HepG2 (cell line): ENCODE data around the gene KIR3DL3. TPM values are rescaled to one million over a fixed set of nuclear protein-coding genes. Genes with fewer than 3 reads are reported as not detected.
"Not testable (repeated sequence)": the region's sequence is repeated elsewhere in the genome, so short reads cannot be mapped to it uniquely, and the experiment has no call there.

Source experiments
- ATAC-seq: fragments of 200-7000 bp; cut with Tn5 transposase; 3 replicates; pipeline ENCODE4 v1.9.1; 2020; ENCODE audit warnings: mild to moderate bottlenecking, moderate library complexity
- BruUV-seq: library from RNA; stranded (reverse); fragments of 400-500 nt; replicated peaks from 2 replicates; lab custom pipeline; 2021; lab: Mats Ljungman, UMichigan
- CTCF ChIA-PET: fragments of 300-600 bp; formaldehyde crosslinking; extraction: SDS; loops from one replicate; lab custom pipeline; 2021; ENCODE audit warnings: low total read pairs, inconsistent platforms, low intra/inter-chr PET ratio; lab: Yijun Ruan, JAX
- POLR2A ChIA-PET: fragments of 350-600 bp; sonication (Branson Sonifier 250); formaldehyde crosslinking; loops from one replicate; lab custom pipeline; 2020; ENCODE audit warnings: antibody characterized with exemption, inconsistent platforms; lab: Yijun Ruan, JAX
- DNase-seq: peaks from one replicate; pipeline ENCODE4 v3.0.0-alpha.2; 2015; ENCODE audit warnings: low spot score
- FAIRE-seq: peaks from 3 replicates; lab custom pipeline; 2011; peaks lifted over from hg19 to GRCh38; lab: Jason Lieb, UNC
- H2AFZ ChIP-seq: one replicate; pipeline ENCODE4 v1.6.1; 2011; ENCODE audit warnings: low read length, inconsistent platforms
- H3K27ac ChIP-seq: fragments of 300-600 bp; 3 replicates; pipeline ENCODE4 v1.8.0; 2011; ENCODE audit warnings: mixed run types, mild to moderate bottlenecking, mixed read lengths, low read length, inconsistent platforms; ENCODE audit not compliant: insufficient read depth; ENCODE audit errors: extremely low read length
- H3K27me3 ChIP-seq, 2 experiments: fragments of 200-600 bp in 1 of 2; 2 replicates in 1 of 2; 3 replicates in 1 of 2; pipeline versions ENCODE4 v1.6.0 to v1.8.0; 2011; ENCODE audit warnings: low read length in 2 of 2, mild to moderate bottlenecking in 2 of 2, moderate library complexity in 2 of 2, inconsistent platforms in 1 of 2; ENCODE audit not compliant: insufficient read depth in 2 of 2, control insufficient read depth in 1 of 2
- H3K36me3 ChIP-seq, 2 experiments: fragments of 200-600 bp in 1 of 2; replicated peaks in 1 of 2; 2 replicates in 1 of 2; 3 replicates in 1 of 2; pipeline versions ENCODE4 v1.5.1 to v1.8.0; 2011; ENCODE audit warnings: low read length in 2 of 2, inconsistent platforms in 1 of 2; ENCODE audit not compliant: insufficient read depth in 2 of 2, control insufficient read depth in 1 of 2
- H3K4me1 ChIP-seq: 2 replicates; pipeline ENCODE4 v1.5.1; 2012; ENCODE audit warnings: low read length, inconsistent platforms; ENCODE audit not compliant: insufficient read depth
- H3K4me2 ChIP-seq: 2 replicates; pipeline ENCODE4 v1.6.0; 2011; ENCODE audit warnings: low read depth, low read length, inconsistent platforms
- H3K4me3 ChIP-seq, 3 experiments: fragments of 200-600 bp in 1 of 3; sonication (generic), shearing (Covaris generic) in 1 of 3; replicated peaks in 1 of 3; 2 replicates each; pipeline ENCODE4 v1.5.1; 2011 to 2016; ENCODE audit warnings: low read length in 3 of 3, inconsistent platforms in 2 of 3, low read depth in 2 of 3, mild to moderate bottlenecking in 2 of 3, control low read depth in 1 of 3, mixed read lengths in 1 of 3; ENCODE audit not compliant: insufficient read depth in 1 of 3
- H3K79me2 ChIP-seq: one replicate; pipeline ENCODE4 v1.6.1; 2011; ENCODE audit warnings: low read length, inconsistent platforms; ENCODE audit not compliant: insufficient read depth
- H3K9ac ChIP-seq: 2 replicates; pipeline ENCODE4 v1.6.0; 2011; ENCODE audit warnings: mild to moderate bottlenecking, low read depth, low read length, inconsistent platforms; ENCODE audit not compliant: insufficient read depth
- H3K9me3 ChIP-seq: 2 replicates; pipeline ENCODE4 v1.5.1; 2012; ENCODE audit warnings: mild to moderate bottlenecking, low read length
- H4K20me1 ChIP-seq: 2 replicates; pipeline ENCODE4 v1.6.0; 2011; ENCODE audit warnings: inconsistent platforms, mild to moderate bottlenecking, low read length, moderate library complexity; ENCODE audit not compliant: insufficient read depth
- FOSL2 ChIP-seq: sonication (generic); formaldehyde crosslinking; IDR thresholded peaks from 2 replicates; pipeline ENCODE4 v1.4.0; 2020; ENCODE audit warnings: missing genetic modification reagents
- WGBS: methylation state at CpG from one replicate; pipeline ENCODE4 v1.1.6; 2017; ENCODE audit warnings: low lambda C conversion rate; 5-methylcytosine and 5-hydroxymethylcytosine counted together
- in situ Hi-C: cut with HindIII; loops from 2 replicates; pipeline ENCODE4 v1.10.0; 2017; ENCODE audit warnings: low pct_unique_long_range_greater_than_20kb; ENCODE audit not compliant: extremely low pct_ligation_motif_present
- intact Hi-C: fragments of 100-400 bp; cut with micrococcal nuclease; formaldehyde crosslinking; loops from one replicate; pipeline ENCODE4 v1.10.0; 2022; ENCODE audit not compliant: unreplicated experiment
- polyA plus RNA-seq, 8 experiments: library from polyadenylated mRNA; depleted of rRNA in 3 of 8; stranded (reverse) in 7 of 8; unstranded in 1 of 8; fragments of >200 nt; fragmentation: Illumina TruSeq in 4 of 8; extraction: Trizol in 4 of 8; gene quantifications; 2 replicates each; pipeline versions ENCODE4 v1.2.1 to v1.2.3, GENCODE V29; 2011 to 2016; ENCODE audit warnings: low read depth in 4 of 8, missing spikeins in 1 of 8, mixed read lengths in 1 of 8; ENCODE audit not compliant: insufficient read depth in 1 of 8
- total RNA-seq, 5 experiments: library from RNA; depleted of rRNA; stranded (reverse); fragments of >200 nt; fragmentation: Illumina TruSeq; extraction: Trizol; gene quantifications; 2 replicates each; pipeline ENCODE4 v1.2.3, GENCODE V29; 2016; ENCODE audit warnings: low read depth in 1 of 5

The KIR3DL3 gene
- total and polyA plus RNA-seq, 2 of the 13 experiments (the other 11 are each of a cell fraction or from before 2014, with no cell fraction given) = not detected

DNA sequence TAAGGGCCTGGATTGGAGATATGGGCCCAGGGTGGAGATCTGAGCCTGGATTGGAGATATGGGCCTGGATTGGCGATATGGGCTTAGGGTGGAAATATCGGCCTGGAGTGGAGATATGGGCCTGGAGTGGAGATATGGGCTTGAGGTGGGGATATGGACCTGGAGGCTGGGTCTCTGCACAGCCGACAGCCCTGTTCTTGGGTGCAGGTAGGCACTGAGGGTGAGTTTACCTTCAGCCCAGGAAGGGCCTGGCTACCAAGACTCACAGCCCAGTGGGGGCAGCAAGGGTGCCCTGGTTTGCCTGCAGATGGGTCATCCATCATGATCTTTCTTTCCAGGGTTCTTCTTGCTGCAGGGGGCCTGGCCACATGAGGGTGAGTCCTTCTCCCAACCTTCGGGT is 46.3 kb downstream of the KIR3DL3 start:
- DNase-seq, FAIRE-seq, H3K4me2 ChIP-seq, H3K36me3 ChIP-seq, H3K4me3 ChIP-seq, H3K27me3 ChIP-seq, H3K27ac ChIP-seq, H3K9me3 ChIP-seq, intact Hi-C loops, H2AFZ ChIP-seq, H4K20me1 ChIP-seq, in situ Hi-C loops, POLR2A ChIA-PET, H3K4me1 ChIP-seq, H3K79me2 ChIP-seq, H3K9ac ChIP-seq, CTCF ChIA-PET, BruUV-seq: not testable (repeated sequence)
- 22% methylated on average over 4 of the region's 4 CpGs for WGBS
- ATAC-seq = peak; percentile 28; the same call in 1 of the 3 replicates

DNA sequence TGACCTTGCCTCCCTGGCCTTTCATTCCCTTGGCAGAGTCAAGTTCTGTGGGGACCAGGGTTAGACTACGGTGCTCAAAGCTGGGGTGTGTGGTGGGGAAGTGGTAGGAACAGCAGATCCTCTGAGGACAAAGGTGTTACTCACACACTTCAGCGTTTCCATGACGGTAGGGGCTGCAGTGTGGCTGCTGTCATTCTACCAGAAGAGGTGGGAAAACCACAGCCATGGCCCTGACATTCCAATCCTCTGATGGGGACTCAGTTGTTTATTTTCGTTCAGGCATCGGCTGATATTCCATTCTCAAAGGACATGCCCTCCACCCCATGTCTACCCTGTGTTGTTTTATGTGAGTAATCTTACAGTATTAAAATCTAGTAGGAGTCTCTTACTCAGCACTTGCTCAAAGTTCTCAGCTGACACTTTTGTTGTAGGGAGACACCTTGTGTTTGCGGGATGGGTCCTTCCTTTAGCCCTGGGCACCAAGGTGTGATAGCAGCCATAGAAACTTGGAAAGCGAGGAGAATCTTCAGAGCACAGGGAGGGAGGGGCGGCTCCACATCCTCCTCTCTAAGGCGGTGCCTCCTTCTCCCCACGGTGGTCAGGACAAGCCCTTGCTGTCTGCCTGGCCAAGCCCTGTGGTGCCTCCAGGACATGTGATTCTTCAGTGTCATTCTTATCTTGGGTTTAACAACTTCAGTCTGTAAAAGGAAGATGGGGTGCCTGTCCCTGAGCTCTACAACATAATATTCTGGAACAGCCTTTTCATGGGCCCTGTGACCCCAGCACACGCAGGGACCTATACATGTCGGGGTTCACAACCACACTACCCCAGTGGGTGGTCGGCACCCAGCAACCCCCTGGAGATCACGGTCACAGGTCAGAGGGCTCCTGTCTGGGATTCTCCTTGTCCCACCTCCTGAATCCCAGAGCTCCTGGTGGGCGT is 47.0 kb downstream of the KIR3DL3 start:
- peak; percentile 35 for TF ChIP-seq FOSL2 (CRISPR knock-in tag)
- CTCF ChIA-PET, ATAC-seq, H3K4me2 ChIP-seq, POLR2A ChIA-PET, H3K27ac ChIP-seq, in situ Hi-C loops, BruUV-seq, H3K27me3 ChIP-seq, H2AFZ ChIP-seq, FAIRE-seq, H3K9ac ChIP-seq, intact Hi-C loops, H3K79me2 ChIP-seq, H3K9me3 ChIP-seq, H3K4me3 ChIP-seq, H4K20me1 ChIP-seq, H3K36me3 ChIP-seq, H3K4me1 ChIP-seq: not testable (repeated sequence)
- peak; percentile 52 for DNase-seq
- whole genome bisulfite sequencing = 14% methylated on average over 11 of the region's 15 CpGs

DNA sequence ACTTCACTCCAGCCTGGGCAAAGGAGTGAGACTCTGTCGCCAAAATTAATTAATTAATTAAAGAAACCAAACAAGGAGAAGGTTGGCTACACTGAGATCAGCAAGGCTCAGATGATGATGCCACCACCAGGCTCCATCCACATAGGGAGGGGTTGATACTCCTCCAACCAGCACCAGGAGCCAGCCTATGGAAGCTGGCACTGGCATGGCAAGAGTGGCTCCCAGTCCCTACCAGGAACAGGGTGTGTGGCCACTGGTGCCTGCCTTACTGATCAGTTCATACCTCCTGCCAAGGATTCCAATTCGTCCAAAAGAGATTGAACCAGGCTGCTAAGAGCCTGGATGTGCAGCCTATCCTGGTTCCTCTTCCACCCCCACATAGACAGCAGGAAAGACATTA is 48.4 kb downstream of the KIR3DL3 start:
- H4K20me1 ChIP-seq, FAIRE-seq, H3K4me3 ChIP-seq, H3K27ac ChIP-seq, H3K9me3 ChIP-seq, H3K36me3 ChIP-seq, BruUV-seq, DNase-seq, in situ Hi-C loops, ATAC-seq, POLR2A ChIA-PET, CTCF ChIA-PET, H3K79me2 ChIP-seq, H3K27me3 ChIP-seq, H2AFZ ChIP-seq, H3K9ac ChIP-seq, H3K4me2 ChIP-seq, H3K4me1 ChIP-seq, intact Hi-C loops: not testable (repeated sequence)
- WGBS = 6% methylated on average over 2 of the region's 2 CpGs

DNA sequence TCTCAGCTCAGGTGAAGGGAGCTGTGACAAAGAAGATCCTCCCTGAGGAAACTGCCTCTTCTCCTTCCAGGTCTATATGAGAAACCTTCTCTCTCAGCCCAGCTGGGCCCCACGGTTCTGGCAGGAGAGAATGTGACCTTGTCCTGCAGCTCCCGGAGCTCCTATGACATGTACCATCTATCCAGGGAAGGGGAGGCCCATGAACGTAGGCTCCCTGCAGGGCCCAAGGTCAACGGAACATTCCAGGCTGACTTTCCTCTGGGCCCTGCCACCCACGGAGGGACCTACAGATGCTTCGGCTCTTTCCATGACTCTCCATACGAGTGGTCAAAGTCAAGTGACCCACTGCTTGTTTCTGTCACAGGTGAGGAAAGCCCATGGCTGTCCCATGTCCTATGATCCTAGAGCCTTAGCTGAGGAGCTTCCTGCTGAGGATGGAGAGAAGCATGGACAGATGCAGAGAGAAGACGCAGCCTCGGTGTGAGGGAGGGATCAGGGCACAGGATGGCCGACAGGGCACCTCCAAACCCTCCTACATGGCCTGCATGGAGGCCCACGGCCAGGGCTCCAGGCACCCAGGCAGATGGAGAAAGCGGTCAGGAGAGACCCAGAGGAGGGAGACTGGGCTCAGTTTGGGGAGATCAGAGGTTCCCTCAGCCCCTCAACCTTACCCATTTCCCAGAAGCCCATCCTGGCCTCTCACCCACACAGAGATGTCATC is 51.0 kb downstream of the KIR3DL3 start:
- H3K4me3 ChIP-seq, POLR2A ChIA-PET, H3K27ac ChIP-seq, BruUV-seq, intact Hi-C loops, ATAC-seq, H3K9ac ChIP-seq, H3K27me3 ChIP-seq, in situ Hi-C loops, H4K20me1 ChIP-seq, H3K4me2 ChIP-seq, H3K79me2 ChIP-seq, FAIRE-seq, CTCF ChIA-PET, H2AFZ ChIP-seq, H3K9me3 ChIP-seq, H3K4me1 ChIP-seq, DNase-seq, H3K36me3 ChIP-seq: not testable (repeated sequence)
- WGBS = 20% methylated on average over 12 of the region's 12 CpGs
